ENCODE results near the gene CCNO. TPM values are rescaled to one million over a fixed set of nuclear protein-coding genes. Genes with fewer than 3 reads are reported as not detected.

CCNO gene, protein sequence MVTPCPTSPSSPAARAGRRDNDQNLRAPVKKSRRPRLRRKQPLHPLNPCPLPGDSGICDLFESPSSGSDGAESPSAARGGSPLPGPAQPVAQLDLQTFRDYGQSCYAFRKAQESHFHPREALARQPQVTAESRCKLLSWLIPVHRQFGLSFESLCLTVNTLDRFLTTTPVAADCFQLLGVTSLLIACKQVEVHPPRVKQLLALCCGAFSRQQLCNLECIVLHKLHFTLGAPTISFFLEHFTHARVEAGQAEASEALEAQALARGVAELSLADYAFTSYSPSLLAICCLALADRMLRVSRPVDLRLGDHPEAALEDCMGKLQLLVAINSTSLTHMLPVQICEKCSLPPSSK
- total RNA-seq: under 0.01 TPM in 1 of 2 replicates, not detected in the other

DNA sequence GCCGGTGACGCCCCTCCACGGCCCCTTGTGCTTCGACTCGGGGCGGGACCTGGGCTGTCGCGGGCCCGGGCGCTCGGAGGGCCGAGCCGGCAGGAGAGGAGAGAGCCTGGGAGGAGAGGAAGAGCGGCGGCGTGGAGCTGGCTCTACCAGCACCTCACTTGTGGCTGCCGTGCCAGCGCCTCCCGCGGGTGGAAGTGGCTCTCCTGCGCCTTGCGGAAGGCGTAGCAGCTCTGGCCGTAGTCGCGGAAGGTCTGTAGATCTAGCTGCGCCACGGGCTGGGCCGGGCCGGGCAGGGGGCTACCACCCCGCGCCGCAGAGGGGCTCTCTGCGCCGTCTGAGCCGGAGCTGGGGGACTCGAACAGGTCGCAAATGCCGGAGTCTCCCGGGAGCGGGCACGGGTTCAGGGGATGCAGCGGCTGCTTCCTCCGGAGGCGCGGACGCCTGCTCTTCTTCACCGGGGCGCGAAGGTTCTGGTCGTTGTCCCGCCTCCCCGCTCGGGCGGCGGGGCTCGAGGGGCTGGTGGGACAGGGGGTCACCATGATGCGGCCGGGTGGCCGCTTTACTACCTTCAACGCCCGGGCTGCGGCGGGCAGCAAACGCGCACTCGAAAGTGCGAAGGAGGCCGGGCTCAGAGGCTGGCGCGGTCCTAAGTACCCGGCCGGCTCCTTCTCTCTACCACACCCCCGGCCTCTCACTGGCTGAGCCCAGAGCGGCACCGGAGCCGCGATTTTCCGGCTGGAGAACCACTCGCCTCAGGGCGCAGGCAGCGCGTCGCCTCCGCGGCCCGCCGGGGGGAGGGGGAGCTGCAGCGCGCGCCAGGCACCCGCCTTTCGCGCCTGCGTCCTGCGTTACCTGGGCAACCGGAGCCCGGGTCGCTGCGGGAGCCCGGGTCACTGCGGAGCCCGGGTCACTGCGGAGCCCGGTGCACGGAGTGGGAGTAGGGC, at the start of gene CCNO:
TSS of gene CCNO (minus strand) at position 624 of the 944 bp plus-strand sequence. CDS start at position 539, 85 bp downstream.
- peak in 1 of 2 donors; percentile 87 for DNase-seq (ENCODE audit: low read depth in 2 of 2)

DNA sequence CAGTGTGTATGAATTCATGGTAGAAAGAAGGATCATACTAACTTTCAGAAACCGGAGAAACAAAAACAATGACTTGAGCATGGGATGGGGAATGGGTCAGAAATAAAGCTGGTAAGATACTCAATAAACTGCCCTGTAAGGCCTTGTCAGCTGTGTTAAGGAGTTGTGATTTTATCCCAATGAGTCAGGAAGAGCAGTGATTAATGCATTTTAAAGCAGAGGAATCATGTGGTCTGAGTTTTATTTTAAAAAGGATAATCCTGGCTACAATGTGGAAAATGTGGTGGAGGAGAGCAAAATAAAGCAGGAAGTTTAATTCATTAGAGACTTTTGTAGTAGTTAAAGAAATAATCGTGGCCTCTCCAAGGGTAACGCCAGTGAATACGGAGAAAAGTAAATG, 45.4 kb upstream of the CCNO start:
- DNase-seq (ENCODE audit: low read depth in 2 of 2): no peak

DNA sequence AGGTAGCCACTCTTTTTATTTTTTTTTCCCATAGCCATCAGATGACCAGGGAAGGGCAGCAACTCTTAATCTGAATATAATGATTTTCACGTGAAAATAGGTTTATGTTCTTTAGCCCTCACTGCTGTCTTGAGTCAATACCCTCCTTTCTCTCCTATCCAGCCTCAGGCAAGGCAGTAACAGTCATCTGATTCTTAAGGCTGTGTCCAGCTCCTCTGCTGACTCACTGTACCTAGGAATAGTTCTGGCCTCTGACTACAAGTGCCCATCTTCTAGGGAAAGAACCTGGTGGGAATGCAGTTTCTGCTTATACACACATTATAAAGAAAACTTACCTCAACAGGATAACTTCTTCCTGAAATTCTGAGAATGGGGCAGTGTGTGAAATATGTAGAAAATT, 43.4 kb upstream of the CCNO start:
- no peak for DNase-seq (ENCODE audit: low read depth in 2 of 2)

DNA sequence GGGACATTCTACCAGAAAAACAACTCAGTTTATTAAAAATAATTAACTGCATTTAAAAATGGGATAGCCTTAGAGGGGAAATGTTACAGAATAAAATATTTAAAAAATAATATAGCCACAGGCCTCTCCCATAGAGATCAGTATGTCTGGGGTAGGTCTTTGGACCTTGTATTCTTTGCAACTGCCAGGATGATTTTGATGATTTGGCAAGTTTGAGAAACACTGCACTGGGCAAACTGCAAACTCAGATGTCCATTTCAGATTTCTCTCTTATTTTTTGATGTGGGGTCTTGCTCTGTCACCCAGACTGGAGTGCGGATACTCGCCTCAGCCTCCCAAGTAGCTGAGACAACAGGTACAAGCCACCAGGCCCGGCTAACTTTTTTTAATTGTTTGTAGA, 24.9 kb upstream of the CCNO start:
- DNase-seq (ENCODE audit: low read depth in 2 of 2): no peak

DNA sequence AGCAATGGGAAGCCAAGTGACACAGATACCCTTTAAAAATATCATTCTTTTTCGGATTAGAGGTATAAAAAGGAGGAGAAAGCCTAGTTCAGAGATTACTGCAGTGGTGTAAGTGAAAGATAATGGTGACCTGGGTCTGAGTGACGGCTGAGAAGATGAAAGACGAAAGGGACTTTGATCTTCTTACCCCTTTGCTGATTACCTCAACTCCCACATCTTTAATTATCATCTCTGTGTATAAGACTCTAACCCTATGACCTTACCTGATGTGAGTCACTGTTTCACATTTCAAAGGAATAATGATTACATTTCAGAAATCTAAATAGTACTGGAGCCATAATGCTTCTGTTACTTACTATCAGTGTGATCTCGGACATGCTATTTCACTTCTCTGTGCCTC, 21.4 kb upstream of the CCNO start:
- no peak for DNase-seq (ENCODE audit: low read depth in 2 of 2)

DNA sequence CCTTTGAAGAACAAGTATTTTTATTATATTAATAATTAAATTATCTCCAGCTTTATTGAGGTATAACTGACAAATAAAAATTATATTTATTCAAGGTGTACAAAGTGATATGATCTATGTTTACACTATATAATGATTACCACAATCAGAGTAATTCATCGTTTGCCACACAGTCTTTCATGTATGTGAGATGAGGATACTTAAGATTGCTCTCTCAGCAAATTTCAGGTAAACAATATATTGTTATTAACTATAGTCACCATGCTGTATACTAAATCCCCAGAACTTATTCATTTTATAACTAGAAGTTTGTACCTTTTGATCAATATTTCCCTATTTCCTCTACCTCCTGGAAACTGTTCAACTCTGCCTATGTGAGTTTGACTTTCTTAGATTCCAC, 16.7 kb upstream of the CCNO start:
- no peak for DNase-seq (ENCODE audit: low read depth in 2 of 2)

DNA sequence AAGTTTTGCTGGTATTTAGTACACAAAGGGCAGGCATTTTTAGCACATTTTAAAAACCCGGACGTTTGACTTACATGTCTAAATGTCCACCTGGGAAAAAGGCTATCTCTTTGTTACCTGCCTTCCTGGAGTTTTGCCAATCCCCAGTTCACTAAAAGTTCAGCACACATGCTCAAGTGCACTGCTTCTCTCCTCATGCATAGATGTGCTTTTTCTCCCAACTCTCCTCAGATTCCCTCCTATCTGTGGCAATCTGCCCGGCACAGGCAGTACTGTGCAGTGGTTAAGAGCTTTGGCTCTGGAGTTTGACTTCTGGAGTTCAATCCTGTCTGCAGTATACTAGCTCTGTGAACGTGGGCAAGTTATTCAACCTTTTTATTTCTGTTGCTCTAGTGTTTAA, 8.3 kb upstream of the CCNO start:
- no peak for DNase-seq (ENCODE audit: low read depth in 2 of 2)

DNA sequence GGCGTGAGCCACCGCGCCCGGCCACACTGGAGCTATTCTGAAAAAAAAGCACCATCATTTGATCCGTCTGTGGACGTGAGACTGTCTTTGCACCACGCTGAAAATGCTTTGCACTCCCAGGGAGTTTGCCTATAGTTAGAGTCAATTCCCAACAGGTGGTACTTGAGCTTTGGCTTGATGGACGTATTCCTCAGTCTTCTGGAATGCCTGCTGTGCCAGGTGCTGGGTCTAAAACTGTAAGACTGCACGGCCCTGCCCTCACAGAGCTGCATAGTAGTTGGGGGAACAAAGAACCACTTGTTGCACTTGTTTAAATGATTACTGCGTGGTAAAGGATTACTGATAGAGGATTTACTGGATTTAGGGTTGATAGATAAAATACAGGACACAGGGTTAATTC, 3.4 kb upstream of the CCNO start:
- DNase-seq (ENCODE audit: low read depth in 2 of 2): no peak

DNA sequence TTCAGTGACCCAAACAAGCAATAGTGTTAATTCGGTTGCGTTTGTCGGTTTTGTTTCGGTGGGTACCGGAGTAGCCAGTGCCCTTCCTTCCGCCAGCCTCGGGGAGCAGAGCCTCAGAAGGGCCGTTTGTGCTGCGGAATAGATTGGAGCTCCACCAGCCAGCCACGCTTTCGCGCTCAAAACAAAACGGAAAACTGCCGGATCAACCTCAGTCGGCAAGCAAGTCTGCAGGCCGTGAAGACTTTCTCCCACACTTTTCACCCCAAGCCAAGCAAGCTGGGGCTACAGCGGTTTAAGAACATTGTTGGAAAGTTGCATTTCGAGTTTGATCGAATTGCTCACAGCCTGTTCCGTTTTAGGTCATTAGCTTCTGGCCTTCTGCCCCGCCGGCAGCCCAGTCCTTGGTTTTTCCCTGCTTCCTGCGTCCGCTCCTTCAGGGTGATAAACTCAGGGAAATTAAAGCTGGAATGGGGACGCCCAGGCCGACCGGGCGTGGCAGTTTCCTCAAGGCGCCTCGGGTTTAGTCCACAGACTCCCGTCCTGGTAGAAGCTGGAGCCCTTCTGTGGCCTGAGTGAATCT, 803 bp upstream of the CCNO start:
- DNase-seq (ENCODE audit: low read depth in 2 of 2): peak in 1 of 2 donors; percentile 9

DNA sequence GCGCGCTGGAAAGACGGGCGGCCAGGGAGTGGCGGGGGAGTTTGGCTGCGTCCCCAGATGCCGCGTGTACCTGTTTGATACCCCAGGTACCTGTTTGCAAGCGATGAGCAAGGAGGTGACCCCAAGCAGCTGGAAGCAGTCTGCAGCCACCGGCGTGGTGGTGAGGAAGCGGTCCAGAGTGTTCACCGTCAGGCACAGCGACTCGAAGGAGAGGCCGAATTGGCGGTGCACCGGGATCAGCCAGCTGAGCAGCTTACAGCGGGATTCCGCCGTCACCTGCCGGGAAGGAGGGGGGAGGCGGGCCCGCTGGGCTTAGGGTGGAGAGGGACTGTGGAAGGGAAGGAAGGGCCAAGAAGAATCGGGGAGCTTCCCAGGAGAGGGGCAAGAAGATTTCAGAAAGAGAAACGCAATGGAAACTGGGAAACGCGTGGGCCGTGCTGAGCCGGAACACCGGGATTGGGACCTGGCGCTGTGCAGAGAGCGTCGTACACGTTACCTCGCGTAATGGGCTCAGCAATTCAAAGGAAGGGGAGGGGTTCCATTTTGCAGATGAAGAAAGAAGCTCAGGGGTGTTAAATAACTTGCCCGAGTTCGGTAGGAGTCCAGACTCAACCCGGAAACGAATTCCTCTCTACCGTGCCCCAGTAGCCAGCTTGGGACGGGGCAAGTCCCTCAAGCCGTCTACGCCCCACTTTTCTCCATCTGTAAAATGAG, 980 bp downstream of the CCNO start:
- peak in 1 of 2 donors; percentile 33 for DNase-seq (ENCODE audit: low read depth in 2 of 2)

DNA sequence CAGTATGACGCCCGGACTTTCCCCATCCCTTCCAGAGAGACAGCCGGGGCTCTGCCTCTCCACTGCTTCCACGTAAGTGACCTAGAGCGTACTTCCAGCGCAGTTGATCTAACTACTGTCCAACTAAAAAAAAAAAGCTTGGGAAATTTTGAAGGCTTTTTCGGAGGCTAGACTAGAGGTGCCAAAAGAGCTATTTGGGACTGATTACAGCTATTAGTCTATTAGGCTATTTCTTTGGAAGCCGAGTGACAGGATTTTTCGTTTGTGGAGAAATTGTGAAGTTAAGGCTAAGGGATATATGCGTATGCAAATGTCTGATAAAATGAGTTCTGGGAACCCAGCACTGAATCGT, 1.5 kb downstream of the CCNO start:
- no peak for DNase-seq (ENCODE audit: low read depth in 2 of 2)

DNA sequence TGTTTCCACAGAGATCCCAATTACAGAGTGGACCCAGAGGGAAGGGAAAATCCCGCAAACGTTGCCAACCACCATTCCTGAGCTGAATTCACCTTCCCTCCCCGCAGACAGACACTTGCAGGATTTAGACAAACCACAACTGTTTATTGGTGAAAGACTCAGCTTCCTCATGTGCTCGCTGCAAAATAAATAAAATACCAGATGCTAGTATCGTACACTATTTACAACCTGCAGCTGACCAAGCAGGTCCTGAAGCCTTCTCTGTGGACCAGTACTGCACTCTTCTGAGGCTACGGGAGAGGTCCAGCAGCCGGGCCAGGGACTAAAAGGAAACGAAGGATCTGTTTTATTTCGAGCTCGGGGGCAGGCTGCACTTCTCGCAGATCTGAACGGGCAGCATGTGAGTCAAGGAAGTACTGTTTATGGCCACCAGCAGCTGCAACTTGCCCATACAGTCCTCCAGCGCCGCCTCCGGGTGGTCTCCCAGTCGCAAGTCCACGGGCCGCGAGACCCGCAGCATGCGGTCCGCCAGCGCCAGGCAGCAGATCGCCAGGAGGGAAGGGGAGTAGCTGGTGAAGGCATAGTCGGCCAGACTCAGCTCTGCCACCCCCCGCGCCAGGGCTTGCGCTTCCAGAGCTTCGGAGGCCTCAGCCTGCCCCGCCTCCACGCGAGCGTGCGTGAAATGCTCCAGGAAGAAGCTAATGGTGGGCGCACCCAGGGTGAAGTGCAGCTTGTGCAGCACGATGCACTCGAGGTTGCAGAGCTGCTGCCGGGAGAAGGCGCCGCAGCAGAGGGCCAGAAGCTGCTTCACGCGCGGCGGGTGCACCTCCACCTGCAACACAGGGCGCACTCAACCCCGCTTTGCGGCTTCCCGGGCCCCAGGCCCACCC, 2.1 kb downstream of the CCNO start:
- DNase-seq (ENCODE audit: low read depth in 2 of 2): peak in 1 of 2 donors; percentile 43

DNA sequence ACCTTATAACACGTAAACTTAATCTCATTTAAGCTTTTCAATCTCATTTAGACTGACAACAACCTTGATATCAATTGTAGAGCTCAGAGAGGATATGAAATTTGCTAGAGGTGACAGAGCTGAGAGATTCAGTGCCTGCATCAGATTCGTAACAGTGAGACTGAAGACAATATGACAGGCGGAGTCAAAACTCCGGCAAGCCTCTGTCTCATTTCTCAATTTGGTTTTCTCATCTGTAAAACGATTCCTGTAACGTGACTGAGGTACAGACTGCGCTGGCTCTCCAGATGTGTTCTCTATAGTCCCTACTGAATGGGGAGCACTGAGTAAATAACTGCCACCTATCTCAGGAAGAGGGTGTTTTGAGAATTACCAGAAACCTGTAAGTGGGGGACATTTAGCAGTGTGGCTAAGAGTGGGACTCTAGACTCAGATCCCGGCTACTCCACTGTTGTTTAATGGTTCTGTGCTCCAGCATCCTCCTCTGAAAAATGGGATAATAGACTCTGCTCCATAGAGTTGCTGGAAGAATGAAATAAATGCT, 3.2 kb downstream of the CCNO start:
- no peak for DNase-seq (ENCODE audit: low read depth in 2 of 2)

DNA sequence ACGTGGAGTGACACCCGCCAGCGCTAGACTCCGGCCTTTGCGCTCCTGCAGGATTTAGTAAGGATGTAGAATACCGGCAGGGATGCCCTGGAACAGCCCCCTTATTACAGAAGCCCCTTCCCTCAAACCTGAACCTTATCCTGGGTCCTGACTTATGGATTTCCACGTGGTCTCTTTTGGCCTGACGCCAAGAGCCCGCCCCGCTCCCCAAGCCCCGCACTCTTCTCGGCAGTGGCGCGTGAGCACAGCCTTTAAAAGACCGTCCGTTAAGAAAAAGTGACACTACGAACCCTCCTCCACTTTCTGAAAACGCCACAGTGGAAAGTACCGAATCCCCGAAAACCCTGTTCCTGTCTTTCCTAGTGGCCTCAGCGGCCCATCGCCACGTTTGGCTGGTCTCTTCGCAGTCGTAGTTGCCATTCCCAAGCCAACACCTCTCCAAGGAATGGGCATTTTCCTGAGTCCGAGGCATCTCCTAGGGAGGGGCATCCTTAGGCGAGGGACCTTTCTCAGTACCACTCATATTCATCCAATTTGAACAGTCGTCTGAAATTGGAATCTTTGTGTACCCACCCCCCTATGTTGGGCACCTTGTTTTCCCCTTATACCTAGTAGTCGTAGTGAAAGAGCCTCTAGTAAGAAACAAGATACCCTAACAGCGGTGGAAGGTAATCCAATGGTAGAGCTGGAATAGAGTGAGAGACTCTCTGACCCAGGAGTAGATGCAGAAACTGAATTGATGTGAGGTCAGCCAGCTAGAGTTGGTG, 5.6 kb downstream of the CCNO start:
- no peak for DNase-seq (ENCODE audit: low read depth in 2 of 2)

DNA sequence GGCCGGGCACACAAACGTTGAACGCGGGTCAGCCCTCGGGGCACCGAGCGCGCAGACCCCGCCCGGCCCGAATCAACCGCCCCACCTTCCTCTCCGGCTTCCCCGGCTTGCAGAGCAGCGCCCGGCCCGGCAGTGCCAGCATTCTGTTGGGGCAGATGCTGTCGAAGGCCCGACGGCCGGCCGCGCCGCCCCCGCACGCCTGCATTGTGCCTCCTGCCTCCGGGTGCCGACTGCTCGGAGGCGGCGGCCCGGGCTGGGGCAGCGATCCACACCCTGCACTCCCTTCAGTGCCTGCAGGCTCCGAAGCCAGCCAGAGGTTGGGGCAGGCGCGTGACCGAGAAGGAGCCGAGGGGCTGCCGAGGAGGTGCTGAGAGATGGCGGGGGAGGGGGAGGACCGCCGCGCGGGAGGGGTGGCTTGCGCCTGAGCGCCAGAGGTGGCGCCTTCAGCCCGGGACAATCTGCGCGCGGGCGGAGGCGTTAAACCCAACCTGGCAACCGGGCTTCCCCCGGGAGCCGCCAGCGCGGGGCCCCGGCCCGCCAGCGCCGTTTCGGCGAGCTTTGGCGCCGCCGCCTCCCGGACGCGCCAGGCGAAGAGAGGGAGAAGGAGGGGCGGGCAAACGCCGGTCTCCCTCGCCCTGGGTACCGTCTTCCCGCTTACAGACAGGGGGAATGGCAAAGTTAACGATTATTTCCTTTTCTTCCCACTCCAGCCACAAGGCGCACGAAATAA, 6.3 kb downstream of the CCNO start, which contains the start of gene MCIDAS:
TSS of gene MCIDAS (minus strand) at position 382 of the 730 bp plus-strand sequence. CDS start at position 205, 177 bp downstream.
- peak in 1 of 2 donors; percentile 58 for DNase-seq (ENCODE audit: low read depth in 2 of 2)

DNA sequence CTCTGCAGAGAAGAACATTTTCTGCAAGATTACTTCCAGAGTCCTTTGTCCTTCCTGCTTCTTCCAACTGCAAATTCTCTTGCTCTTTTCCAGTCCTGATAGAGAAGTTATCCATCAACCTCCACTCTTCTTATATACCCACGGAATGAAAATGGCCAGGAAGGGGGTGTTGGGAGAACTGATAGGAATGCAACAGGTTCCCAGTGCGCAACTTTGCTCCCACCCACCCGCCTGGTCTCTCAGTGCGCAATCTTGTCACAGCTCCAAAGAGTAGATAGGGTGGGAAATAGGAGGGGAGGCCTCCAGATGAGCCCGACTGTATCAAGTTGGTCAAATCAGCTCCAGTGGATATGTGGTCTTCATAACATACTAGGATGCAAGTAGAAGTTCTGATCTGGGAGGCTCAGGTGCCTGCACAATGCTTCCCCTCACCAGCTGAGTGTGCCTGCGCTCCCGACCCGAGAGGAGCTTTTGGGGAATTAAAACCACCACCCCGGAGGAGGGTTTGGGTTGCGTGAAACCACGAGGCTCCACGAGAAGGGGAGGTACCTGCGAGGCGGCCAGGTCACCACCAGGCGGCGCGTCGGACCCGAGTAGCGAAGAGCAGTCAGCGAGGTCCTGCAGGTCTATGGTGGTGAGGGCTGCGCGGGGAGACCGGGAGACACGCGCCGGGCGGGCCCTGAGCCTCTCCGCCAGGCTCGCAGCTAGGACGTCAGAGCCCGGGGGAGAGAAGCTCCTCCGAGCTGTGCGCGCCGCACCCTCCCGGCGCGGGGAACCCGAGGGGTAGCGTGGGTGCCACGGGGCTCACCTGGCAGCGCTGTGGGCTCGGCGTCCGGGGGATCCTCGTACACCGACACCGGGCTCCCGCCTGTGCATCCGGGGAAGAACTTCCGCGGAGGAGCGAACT, 7.1 kb downstream of the CCNO start:
- DNase-seq (ENCODE audit: low read depth in 2 of 2): peak in 1 of 2 donors; percentile 51

DNA sequence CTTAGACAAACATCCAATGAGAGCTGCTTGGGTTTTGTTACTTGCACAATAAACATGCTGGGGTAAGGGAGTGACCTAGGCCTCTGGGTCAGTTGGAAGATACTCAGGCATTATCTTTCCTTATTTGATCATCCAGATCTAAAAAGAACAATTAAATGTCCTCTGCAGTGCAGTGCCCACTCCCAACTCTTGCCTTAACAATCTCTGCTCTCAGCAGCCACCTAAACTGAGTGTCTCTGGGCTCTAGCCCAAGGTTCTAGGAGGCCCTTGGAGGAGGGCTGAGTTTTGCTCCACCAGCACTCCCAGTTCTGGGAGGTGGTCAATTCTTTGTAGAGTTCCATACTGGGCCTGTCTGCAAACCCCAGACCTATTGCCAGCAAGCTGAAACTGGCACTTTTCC, 8.1 kb downstream of the CCNO start:
- DNase-seq (ENCODE audit: low read depth in 2 of 2): no peak

DNA sequence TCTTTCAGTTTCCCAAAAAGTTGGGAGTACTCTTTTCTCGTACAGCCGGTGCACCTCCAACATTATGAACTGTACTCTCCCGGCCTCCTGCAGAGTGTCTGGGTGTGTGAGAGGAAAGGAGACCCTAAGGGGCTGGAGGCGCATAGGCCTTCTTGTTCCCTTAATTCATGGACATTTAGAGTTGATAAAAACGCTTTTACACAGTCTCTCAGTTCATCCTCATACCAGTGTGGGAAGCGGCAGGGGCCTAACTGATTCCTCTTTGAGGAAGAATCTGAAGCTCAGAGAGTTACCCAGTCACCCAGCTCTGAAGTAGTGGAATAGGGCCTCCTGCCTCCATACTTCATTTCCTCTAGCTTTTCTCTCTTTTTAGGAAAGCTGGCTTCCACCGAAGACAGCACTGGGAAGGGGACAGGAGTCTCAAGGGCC, 9.6 kb downstream of the CCNO start:
- DNase-seq (ENCODE audit: low read depth in 2 of 2): no peak

All from dermis microvascular lymphatic vessel endothelial cell (primary cell).